Muscle layer of colon (tissue), 2 donors: ENCODE measurements around the gene MYPN.
A peak's percentile ranks its signal among the peaks of the same experiment; 100 is the strongest.

ENCODE experiments used
- H3K27ac ChIP-seq: one replicate; pipeline ENCODE4 v1.7.0; 2013; ENCODE audit warnings: low read depth, mild to moderate bottlenecking, low read length, moderate library complexity
- H3K27me3 ChIP-seq, 2 donors: one replicate each; pipeline ENCODE4 v1.7.0; 2013; ENCODE audit warnings: low read length in 2 of 2, mild to moderate bottlenecking in 2 of 2; ENCODE audit not compliant: insufficient read depth in 2 of 2, control insufficient read depth in 1 of 2
- H3K36me3 ChIP-seq: one replicate; pipeline ENCODE4 v1.7.0; 2013; ENCODE audit warnings: mild to moderate bottlenecking, low read length; ENCODE audit not compliant: insufficient read depth
- H3K4me1 ChIP-seq: one replicate; pipeline ENCODE4 v1.7.0; 2013; ENCODE audit warnings: mild to moderate bottlenecking, low read length; ENCODE audit not compliant: insufficient read depth
- H3K4me3 ChIP-seq, 2 donors: one replicate each; pipeline ENCODE4 v1.7.0; 2013; ENCODE audit warnings: low read length in 2 of 2, low read depth in 1 of 2, mild to moderate bottlenecking in 1 of 2, moderate library complexity in 1 of 2
- H3K9ac ChIP-seq: one replicate; pipeline ENCODE4 v1.7.0; 2013; ENCODE audit warnings: low read length
- H3K9me3 ChIP-seq: one replicate; pipeline ENCODE4 v1.7.0; 2013; ENCODE audit warnings: mild to moderate bottlenecking, low read length
- donor health status: abdominal sarcoma.
- donor health status: Adenocarcinoma of cecum.

MYPN gene

GRCh38 chr10:68135922-68136792 lies 26.9 kb downstream of the MYPN start:
- no peak overlapping the region for H3K9ac ChIP-seq
- no peaks in the 10 kb centered on the region for H3K27me3 ChIP-seq
- H3K4me3 ChIP-seq, result no peak overlapping the region
- no peaks in the 10 kb centered on the region for H3K36me3 ChIP-seq
- H3K4me1 ChIP-seq, result peaks cover 6% of the 10 kb centered on the region
- H3K9me3 ChIP-seq, result no peaks in the 10 kb centered on the region
- H3K27ac ChIP-seq, result no peak overlapping the region

DNA sequence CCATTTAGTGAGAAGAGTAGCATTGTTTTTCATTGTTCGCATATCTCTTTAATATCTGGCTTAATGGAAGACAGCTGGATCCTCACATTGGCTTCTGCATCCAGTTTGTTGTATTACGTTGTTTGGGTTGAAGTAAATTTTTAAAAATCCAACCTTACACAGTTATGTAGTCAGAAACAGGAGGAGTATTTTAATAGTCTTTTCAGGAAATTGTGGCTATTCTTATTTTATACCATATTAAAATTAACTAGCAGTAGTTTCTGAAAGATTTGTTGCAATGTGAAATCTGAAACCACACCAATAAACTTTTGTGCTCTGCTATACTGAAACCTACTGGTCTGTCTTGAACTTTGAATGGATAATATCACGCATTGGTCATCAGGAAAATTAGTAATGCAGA lies 27.9 kb downstream of the MYPN start:
- Histone ChIP-seq H3K36me3 (no peaks in the 10 kb centered on the region), H3K4me1 (peaks cover 6% of the 10 kb centered on the region), H3K27ac (no peak overlapping the region), H3K4me3 (no peak overlapping the region), H3K9me3 (no peaks in the 10 kb centered on the region), H3K27me3 (no peaks in the 10 kb centered on the region), H3K9ac (no peak overlapping the region)

DNA sequence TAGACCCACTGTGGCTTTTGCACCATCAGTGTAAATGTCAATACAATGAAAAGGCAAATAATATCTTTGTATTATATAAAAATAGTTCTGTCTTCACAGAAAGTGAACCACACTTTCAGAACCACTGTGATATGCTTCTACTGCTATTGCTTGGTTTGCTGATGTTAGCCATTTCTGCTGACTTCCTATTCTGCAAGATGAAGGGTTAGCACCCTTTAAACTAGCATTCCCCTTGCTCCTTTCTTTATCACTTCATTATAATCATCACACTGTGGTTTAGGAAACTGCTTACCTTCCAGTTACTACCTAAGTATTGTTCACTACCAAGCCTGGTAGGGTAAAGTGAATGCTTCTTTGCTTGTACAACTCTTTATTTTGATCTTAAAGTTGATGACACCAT lies 29.2 kb downstream of the MYPN start:
- Histone ChIP-seq H3K4me3 (no peak overlapping the region), H3K27me3 (no peaks in the 10 kb centered on the region), H3K9ac (no peak overlapping the region), H3K4me1 (peaks cover 6% of the 10 kb centered on the region), H3K9me3 (no peaks in the 10 kb centered on the region), H3K27ac (no peak overlapping the region), H3K36me3 (no peaks in the 10 kb centered on the region)

DNA sequence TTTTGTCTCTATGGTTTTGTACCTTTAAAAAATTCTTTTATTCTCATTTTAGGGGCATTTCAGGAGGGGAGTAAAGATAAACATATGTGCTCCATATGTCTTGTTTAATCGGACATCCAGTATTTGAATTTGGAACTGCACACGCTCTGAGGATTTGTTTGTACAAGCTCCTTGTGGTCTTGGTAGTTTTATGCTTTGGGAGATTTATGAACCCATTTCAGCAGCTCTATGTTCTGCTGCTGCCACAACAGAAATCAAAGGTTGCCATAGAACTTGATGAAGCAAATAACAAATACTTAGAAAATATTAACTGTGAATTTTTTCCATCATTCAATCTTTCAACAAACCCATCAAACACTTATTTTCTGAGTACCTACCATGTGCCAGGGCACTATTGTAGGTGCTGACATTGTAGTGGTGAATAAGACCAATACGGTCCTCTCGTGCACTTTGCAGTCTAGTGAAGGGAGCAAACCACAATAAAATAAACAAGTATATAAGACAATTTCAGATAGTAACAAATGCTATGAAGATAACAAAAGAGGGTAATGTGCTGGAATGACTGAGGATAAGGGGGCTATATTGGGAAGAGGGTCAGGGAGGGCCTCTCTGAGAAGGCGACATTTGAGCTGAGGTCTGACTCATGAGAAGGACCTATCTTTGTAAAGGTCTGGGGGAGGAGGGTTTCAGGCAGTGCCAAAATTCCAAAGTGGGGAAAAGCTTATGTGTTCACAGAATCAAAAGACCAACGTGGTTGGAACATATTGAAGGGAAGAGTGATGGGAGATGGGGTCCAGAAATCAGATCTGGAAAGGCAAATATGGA lies 30.4 kb downstream of the MYPN start:
- H3K4me1 ChIP-seq, result peaks cover 6% of the 10 kb centered on the region
- H3K36me3 ChIP-seq, result no peaks in the 10 kb centered on the region
- H3K4me3 ChIP-seq, result no peak overlapping the region
- no peak overlapping the region for H3K27ac ChIP-seq
- H3K9ac ChIP-seq, result no peak overlapping the region
- no peaks in the 10 kb centered on the region for H3K27me3 ChIP-seq
- no peaks in the 10 kb centered on the region for H3K9me3 ChIP-seq

GRCh38 chr10:68142761-68143160 lies 33.5 kb downstream of the MYPN start:
- Histone ChIP-seq H3K9ac (no peak overlapping the region), H3K9me3 (no peaks in the 10 kb centered on the region), H3K36me3 (no peaks in the 10 kb centered on the region), H3K4me1 (no peaks in the 10 kb centered on the region), H3K27ac (no peak overlapping the region), H3K4me3 (no peak overlapping the region), H3K27me3 (no peaks in the 10 kb centered on the region)

DNA sequence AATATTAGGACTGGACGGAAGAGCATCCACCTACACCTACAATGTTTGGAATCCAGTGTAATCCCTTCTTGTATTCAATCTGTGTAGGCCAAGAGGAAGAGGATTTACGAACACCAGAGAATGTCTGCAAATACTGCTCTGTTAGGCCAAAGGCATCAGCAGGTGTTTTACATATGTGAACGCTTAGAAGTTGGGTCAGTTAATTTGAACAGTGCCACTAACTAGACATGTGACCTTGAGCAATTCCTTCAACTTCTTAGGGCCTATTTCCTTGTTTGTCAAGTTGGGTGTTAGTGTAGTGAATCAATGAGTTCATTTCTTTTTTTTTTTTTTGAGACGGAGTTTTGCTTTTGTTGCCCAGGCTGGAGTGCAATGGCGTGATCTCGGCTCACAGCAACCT lies 35.4 kb downstream of the MYPN start:
- H3K36me3 ChIP-seq, result no peaks in the 10 kb centered on the region
- no peak overlapping the region for H3K27ac ChIP-seq
- H3K4me1 ChIP-seq, result no peaks in the 10 kb centered on the region
- H3K27me3 ChIP-seq, result no peaks in the 10 kb centered on the region
- no peak overlapping the region for H3K9ac ChIP-seq
- no peaks in the 10 kb centered on the region for H3K9me3 ChIP-seq
- no peak overlapping the region for H3K4me3 ChIP-seq

DNA sequence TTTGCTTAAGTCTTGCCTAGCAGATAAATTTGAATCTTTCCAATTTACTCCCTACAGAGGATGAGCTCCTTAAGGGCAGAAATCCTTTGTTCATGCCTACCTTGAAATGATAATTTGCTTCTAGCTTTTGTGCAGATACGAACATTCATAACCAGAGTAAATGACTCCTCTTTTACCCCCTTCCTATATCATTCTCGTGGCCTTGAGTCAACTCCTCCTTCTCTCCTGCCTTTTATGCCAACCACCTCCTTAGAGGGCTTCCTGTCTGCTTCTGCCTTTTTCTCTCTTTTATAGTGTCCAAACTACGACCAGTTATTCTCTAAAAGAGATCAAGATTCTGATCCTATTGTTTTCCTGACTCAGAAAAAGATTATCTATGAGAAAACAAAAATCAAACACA lies 36.4 kb downstream of the MYPN start:
- H3K27me3 ChIP-seq, result no peaks in the 10 kb centered on the region
- no peaks in the 10 kb centered on the region for H3K4me1 ChIP-seq
- H3K36me3 ChIP-seq, result no peaks in the 10 kb centered on the region
- no peak overlapping the region for H3K9ac ChIP-seq
- H3K27ac ChIP-seq, result no peak overlapping the region
- H3K9me3 ChIP-seq, result no peaks in the 10 kb centered on the region
- H3K4me3 ChIP-seq, result no peak overlapping the region

- Histone ChIP-seq H3K4me3 (no peak overlapping the region), H3K4me1 (no peaks in the 10 kb centered on the region), H3K36me3 (no peaks in the 10 kb centered on the region), H3K27me3 (no peaks in the 10 kb centered on the region), H3K9ac (no peak overlapping the region), H3K9me3 (no peaks in the 10 kb centered on the region), H3K27ac (no peak overlapping the region)
Measured at GRCh38 chr10:68146133-68146532, 36.8 kb downstream of the MYPN start.

GRCh38 chr10:68151453-68151852 lies 42.2 kb downstream of the MYPN start:
- Histone ChIP-seq H3K36me3 (no peaks in the 10 kb centered on the region), H3K4me1 (peaks cover 13% of the 10 kb centered on the region), H3K27me3 (no peaks in the 10 kb centered on the region), H3K9me3 (no peaks in the 10 kb centered on the region), H3K4me3 (no peak overlapping the region), H3K27ac (no peak overlapping the region), H3K9ac (no peak overlapping the region)

DNA sequence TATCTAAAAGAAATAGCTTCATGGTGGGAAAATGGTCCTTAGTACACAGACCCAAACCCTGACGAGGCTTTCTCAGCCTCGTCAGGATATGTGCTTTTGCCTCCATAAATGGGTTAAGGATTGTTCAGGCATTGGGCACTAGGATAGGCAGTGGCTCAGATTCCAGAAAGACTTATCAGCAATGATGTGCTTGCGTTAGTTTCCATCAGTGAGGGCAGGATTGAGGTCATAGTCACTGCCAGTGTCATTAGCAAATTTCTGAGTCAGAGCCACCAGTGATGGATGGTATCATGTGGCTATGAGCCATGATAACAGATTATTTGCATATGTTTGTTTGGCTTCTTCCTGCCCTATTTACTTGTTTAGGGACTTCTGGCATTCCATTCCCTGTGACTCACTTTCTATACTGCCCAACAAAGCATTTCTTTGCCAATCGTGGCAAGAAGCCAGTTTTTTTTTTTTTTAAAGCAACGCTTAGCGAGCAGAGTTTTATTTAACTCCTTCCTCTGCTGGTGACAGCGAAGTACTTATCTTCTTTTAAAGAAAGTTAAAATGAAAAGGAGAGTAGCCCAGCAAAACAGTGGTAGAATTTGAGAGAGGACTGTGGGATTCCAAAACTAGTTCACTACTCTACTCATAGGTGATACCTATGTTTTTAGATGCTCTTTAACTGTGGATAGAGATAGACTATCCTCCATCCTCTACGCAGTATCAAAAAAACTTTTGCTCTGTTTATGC lies 44.4 kb downstream of the MYPN start:
- Histone ChIP-seq H3K4me1 (peaks cover 13% of the 10 kb centered on the region), H3K27ac (peak overlapping the region; percentile 16), H3K36me3 (no peaks in the 10 kb centered on the region), H3K9ac (no peak overlapping the region), H3K9me3 (no peaks in the 10 kb centered on the region), H3K4me3 (no peak overlapping the region), H3K27me3 (no peaks in the 10 kb centered on the region)

GRCh38 chr10:68154211-68154497 lies 44.9 kb downstream of the MYPN start:
- Histone ChIP-seq H3K27me3 (no peaks in the 10 kb centered on the region), H3K27ac (peak overlapping the region; percentile 16), H3K9me3 (no peaks in the 10 kb centered on the region), H3K4me3 (no peak overlapping the region), H3K4me1 (peaks cover 13% of the 10 kb centered on the region), H3K36me3 (no peaks in the 10 kb centered on the region), H3K9ac (no peak overlapping the region)
